Measurements from ENCODE around the gene HHAT. TPM values are rescaled to one million over a fixed set of nuclear protein-coding genes. Genes with fewer than 3 reads are reported as not detected.

Gene HHAT
- total and polyA plus RNA-seq, 2 of the 13 experiments (the other 11 are each of a cell fraction or from before 2014, with no cell fraction given): 2.6 to 4.9 TPM

GRCh38 chr1:210616356-210616755 is 287.7 kb downstream of the HHAT start:
- ChIA-PET CTCF (ENCODE audit: low intra/inter-chr PET ratio, low total read pairs) (no interaction called here), POLR2A (no interaction called here)
- in situ Hi-C loops (cut with HindIII; ENCODE audit: extremely low pct_ligation_motif_present, low pct_unique_long_range_greater_than_20kb): no loop called here
- 36% methylated on average over 4 of the region's 4 CpGs for WGBS (ENCODE audit: low lambda C conversion rate)
- BruUV-seq (replicated peaks): no TSS peak
- no peaks in the 10 kb centered on the region for H4K20me1 ChIP-seq (ENCODE audit: insufficient read depth, low read length)
- H3K4me1 ChIP-seq (ENCODE audit: insufficient read depth, low read length): no peaks in the 10 kb centered on the region
- intact Hi-C loops (cut with micrococcal nuclease; ENCODE audit: unreplicated experiment): no loop called here
- H3K9ac ChIP-seq (ENCODE audit: insufficient read depth, low read depth, low read length): no peak overlapping the region
- no peak overlapping the region for H2AFZ ChIP-seq (ENCODE audit: low read length)
- FAIRE-seq (no peak), DNase-seq (ENCODE audit: low spot score) (no peak), ATAC-seq (no peak)
- no peak overlapping the region for H3K27ac ChIP-seq (ENCODE audit: extremely low read length, insufficient read depth, low read length)
- no peaks in the 10 kb centered on the region for H3K9me3 ChIP-seq (ENCODE audit: low read length)
- no peak overlapping the region for H3K4me2 ChIP-seq (ENCODE audit: low read depth, low read length)
- H3K36me3 ChIP-seq (replicated peaks in 1 of 2; ENCODE audit: control insufficient read depth in 1 of 2, insufficient read depth in 2 of 2, low read length in 2 of 2): no peaks in the 10 kb centered on the region
- H3K79me2 ChIP-seq (ENCODE audit: insufficient read depth, low read length): no peaks in the 10 kb centered on the region
- no peak overlapping the region for H3K4me3 ChIP-seq (replicated peaks in 1 of 3; ENCODE audit: insufficient read depth in 1 of 3, low read depth in 2 of 3, low read length in 3 of 3)
- no peaks in the 10 kb centered on the region; a peak in 1 of 5 replicates for H3K27me3 ChIP-seq (ENCODE audit: control insufficient read depth in 1 of 2, insufficient read depth in 2 of 2, low read length in 2 of 2)
- TF ChIP-seq ZNF317 (CRISPR knock-in tag; IDR thresholded peaks at IDR 0.05) (no peak), ZGPAT (CRISPR knock-in tag; IDR thresholded peaks at IDR 0.05) (no peak), ZNF589 (CRISPR knock-in tag; conservative IDR thresholded peaks at IDR 0.05) (no peak), ATF6 (CRISPR knock-in tag; conservative IDR thresholded peaks at IDR 0.05) (no peak), HOXA3 (CRISPR knock-in tag; IDR thresholded peaks at IDR 0.05) (no peak), NFYB (CRISPR knock-in tag; IDR thresholded peaks at IDR 0.05) (no peak), NR3C1 (CRISPR knock-in tag; IDR thresholded peaks at IDR 0.05) (no peak), KDM2A (CRISPR knock-in tag; IDR thresholded peaks at IDR 0.05; ENCODE audit: borderline replicate concordance, low read depth) (no peak), TBL1XR1 (IDR thresholded peaks at IDR 0.05; ENCODE audit: borderline replicate concordance, low read length, partially characterized antibody) (no peak), SOX5 (CRISPR knock-in tag; IDR thresholded peaks at IDR 0.05; ENCODE audit: borderline replicate concordance) (no peak), MTA1 (CRISPR knock-in tag; IDR thresholded peaks at IDR 0.05; ENCODE audit: borderline replicate concordance) (no peak), MBD4 (IDR thresholded peaks at IDR 0.05; ENCODE audit: borderline replicate concordance, low read length) (no peak), ZSCAN25 (CRISPR knock-in tag; IDR thresholded peaks at IDR 0.05) (no peak), EP300 (IDR thresholded peaks at IDR 0.05; ENCODE audit: low read depth in 2 of 2, low read length in 2 of 2) (no peak), EP300 (CRISPR knock-in tag; IDR thresholded peaks at IDR 0.05; ENCODE audit: borderline replicate concordance) (no peak), ZNF746 (CRISPR knock-in tag; IDR thresholded peaks at IDR 0.05) (no peak), SCMH1 (CRISPR knock-in tag; IDR thresholded peaks at IDR 0.05; ENCODE audit: borderline replicate concordance) (no peak)
